ENCODE data around the gene ADGRG1. TPM values are rescaled to one million over a fixed set of nuclear protein-coding genes. Genes with fewer than 3 reads are reported as not detected.

ADGRG1 gene
- total and polyA plus RNA-seq, 2 experiments from 2014 or later, result 45.9 to 58.0 TPM

DNA sequence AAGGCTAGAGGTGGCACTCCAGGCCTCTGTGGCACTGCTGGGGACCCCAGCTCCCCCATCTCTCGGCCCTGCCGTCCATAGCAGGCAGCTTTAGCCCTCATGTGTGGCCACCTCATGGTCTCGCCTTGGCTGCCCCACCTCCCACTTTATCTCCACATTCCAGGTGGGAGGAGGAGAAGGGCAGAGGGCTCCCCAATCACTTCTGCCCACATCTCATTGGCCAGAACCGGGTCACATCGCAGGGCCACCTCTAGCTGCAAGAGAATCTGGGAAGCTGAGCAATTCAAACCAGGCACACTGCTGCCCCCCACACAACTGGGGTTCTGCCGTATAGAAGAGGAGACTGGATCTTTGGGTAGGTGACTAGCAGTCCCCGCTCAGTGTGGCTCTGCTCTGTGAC, 67.8 kb downstream of the ADGRG1 start:
- no peak overlapping the region for H3K27ac ChIP-seq
- no peaks in the 10 kb centered on the region for H3K9me2 ChIP-seq (replicated peaks; ENCODE audit: insufficient read depth)
- no peak overlapping the region for H3K4me2 ChIP-seq
- H3K27me3 ChIP-seq, result no peaks in the 10 kb centered on the region
- WGBS (ENCODE audit: low lambda C conversion rate, missing lambda C conversion rate), result 84% methylated on average over 7 of the region's 7 CpGs
- no peaks in the 10 kb centered on the region for H3K36me3 ChIP-seq (replicated peaks; ENCODE audit: insufficient read depth, low read depth)
- H2AFZ ChIP-seq, result no peak overlapping the region
- no peak for DNase-seq (ENCODE audit: low spot score)
- no peaks in the 10 kb centered on the region for H3K9me3 ChIP-seq (ENCODE audit: low read depth)
- no peaks in the 10 kb centered on the region for H4K20me1 ChIP-seq (ENCODE audit: insufficient read depth, poor library complexity, severe bottlenecking)
- H3K79me2 ChIP-seq, result no peaks in the 10 kb centered on the region
- peaks cover 11% of the 10 kb centered on the region for H3K4me1 ChIP-seq (ENCODE audit: insufficient read depth)
- TF ChIP-seq EZH2 (IDR thresholded peaks at IDR 0.05; ENCODE audit: borderline replicate concordance), result no peak
- TF ChIP-seq, protein P1, sequence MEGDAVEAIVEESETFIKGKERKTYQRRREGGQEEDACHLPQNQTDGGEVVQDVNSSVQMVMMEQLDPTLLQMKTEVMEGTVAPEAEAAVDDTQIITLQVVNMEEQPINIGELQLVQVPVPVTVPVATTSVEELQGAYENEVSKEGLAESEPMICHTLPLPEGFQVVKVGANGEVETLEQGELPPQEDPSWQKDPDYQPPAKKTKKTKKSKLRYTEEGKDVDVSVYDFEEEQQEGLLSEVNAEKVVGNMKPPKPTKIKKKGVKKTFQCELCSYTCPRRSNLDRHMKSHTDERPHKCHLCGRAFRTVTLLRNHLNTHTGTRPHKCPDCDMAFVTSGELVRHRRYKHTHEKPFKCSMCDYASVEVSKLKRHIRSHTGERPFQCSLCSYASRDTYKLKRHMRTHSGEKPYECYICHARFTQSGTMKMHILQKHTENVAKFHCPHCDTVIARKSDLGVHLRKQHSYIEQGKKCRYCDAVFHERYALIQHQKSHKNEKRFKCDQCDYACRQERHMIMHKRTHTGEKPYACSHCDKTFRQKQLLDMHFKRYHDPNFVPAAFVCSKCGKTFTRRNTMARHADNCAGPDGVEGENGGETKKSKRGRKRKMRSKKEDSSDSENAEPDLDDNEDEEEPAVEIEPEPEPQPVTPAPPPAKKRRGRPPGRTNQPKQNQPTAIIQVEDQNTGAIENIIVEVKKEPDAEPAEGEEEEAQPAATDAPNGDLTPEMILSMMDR (IDR thresholded peaks at IDR 0.05; ENCODE audit: poor library complexity), result no peak
- no peak for TF ChIP-seq EZH2phosphoT487 (IDR thresholded peaks at IDR 0.05; ENCODE audit: low read depth, severe bottlenecking, unreplicated experiment)
- H3K4me3 ChIP-seq, result no peak overlapping the region

DNA sequence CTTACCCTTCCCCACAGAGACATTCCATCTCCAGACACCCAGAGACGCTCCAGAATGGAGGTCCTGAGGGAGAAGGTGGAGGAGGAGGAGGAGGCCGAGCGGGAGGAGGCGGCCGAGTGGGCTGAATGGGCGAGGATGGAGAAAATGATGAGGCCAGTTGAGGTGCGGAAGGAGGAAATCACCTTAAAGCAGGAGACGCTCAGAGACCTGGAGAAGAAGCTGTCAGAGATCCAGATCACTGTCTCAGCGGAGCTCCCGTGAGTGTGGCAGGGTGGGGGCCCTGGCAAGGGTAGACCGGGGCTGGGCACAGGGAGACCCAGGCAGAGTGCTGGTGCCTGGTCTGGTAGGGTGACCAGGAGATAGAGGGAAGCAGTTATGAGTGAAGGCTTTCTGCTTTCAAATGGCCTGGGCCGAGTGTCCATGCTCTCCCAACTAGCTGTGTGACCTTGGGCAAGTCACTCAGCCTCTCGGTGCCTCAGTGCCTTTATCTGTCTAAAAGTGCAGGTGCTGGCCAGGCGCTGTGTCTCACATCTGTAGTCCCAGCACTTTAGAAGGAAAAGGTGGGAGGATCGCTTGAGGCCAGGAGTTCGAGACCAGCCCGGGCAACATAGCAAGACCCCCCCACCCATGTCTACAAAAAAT, 69.6 kb downstream of the ADGRG1 start:
- Histone ChIP-seq H4K20me1 (ENCODE audit: insufficient read depth, poor library complexity, severe bottlenecking) (no peaks in the 10 kb centered on the region), H3K9me2 (replicated peaks; ENCODE audit: insufficient read depth) (no peaks in the 10 kb centered on the region), H3K27me3 (no peaks in the 10 kb centered on the region), H3K79me2 (no peaks in the 10 kb centered on the region), H3K36me3 (replicated peaks; ENCODE audit: insufficient read depth, low read depth) (no peaks in the 10 kb centered on the region), H2AFZ (no peak overlapping the region), H3K9me3 (ENCODE audit: low read depth) (no peaks in the 10 kb centered on the region), H3K27ac (no peak overlapping the region), H3K4me1 (ENCODE audit: insufficient read depth) (peaks cover 19% of the 10 kb centered on the region), H3K4me2 (no peak overlapping the region), H3K4me3 (no peak overlapping the region)
- TF ChIP-seq EZH2 (IDR thresholded peaks at IDR 0.05; ENCODE audit: borderline replicate concordance) (no peak), EZH2phosphoT487 (IDR thresholded peaks at IDR 0.05; ENCODE audit: low read depth, severe bottlenecking, unreplicated experiment) (no peak)
- TF ChIP-seq, protein P1 (IDR thresholded peaks at IDR 0.05; ENCODE audit: poor library complexity), result no peak
- no peak for DNase-seq (ENCODE audit: low spot score)
- 95% methylated on average over 17 of the region's 17 CpGs for WGBS (ENCODE audit: low lambda C conversion rate, missing lambda C conversion rate)

DNA sequence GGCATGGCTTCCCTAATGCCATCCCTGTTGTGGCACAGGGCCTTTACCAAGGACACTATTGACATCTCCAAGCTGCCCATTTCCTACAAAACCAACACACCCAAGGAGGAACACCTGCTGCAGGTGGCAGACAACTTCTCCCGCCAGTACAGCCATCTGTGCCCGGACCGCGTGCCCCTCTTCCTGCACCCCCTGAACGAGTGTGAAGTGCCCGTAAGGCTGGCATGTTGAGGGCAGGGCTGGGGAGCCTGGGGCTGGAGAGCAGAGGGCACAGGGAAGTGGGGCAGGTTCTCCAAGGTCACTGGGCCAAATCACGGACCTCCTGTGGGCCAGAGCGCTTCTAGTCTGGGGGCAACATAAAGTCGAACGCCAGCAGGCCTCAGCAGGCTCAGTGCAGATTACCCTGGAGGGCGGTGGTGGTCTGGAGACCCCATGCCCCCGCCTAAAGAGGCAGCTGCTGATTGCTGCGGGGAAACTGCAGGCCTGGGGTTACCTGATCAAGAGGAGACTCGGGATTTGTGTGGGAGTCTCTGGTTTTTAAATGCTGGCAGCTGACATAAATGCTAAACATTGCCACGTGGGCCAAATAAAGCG, 70.5 kb downstream of the ADGRG1 start:
- Histone ChIP-seq H3K4me3 (no peak overlapping the region), H3K79me2 (no peaks in the 10 kb centered on the region), H3K4me2 (no peak overlapping the region), H3K9me2 (replicated peaks; ENCODE audit: insufficient read depth) (no peaks in the 10 kb centered on the region), H3K27ac (no peak overlapping the region), H2AFZ (no peak overlapping the region), H3K27me3 (no peaks in the 10 kb centered on the region), H3K9me3 (ENCODE audit: low read depth) (no peaks in the 10 kb centered on the region), H4K20me1 (ENCODE audit: insufficient read depth, poor library complexity, severe bottlenecking) (no peaks in the 10 kb centered on the region), H3K36me3 (replicated peaks; ENCODE audit: insufficient read depth, low read depth) (no peaks in the 10 kb centered on the region), H3K4me1 (ENCODE audit: insufficient read depth) (peaks cover 19% of the 10 kb centered on the region)
- no peak for DNase-seq (ENCODE audit: low spot score)
- 82% methylated on average over 15 of the region's 16 CpGs for WGBS (ENCODE audit: low lambda C conversion rate, missing lambda C conversion rate)
- TF ChIP-seq EZH2phosphoT487 (IDR thresholded peaks at IDR 0.05; ENCODE audit: low read depth, severe bottlenecking, unreplicated experiment) (no peak), EZH2 (IDR thresholded peaks at IDR 0.05; ENCODE audit: borderline replicate concordance) (no peak)
- TF ChIP-seq, protein P1 (IDR thresholded peaks at IDR 0.05; ENCODE audit: poor library complexity), result no peak
